ENCODE data around the gene JAM3.

GRCh38 chr11:134040386-134041302 lies 28.2 kb upstream of the JAM3 start:
- no peak for TF ChIP-seq CTCF (conservative IDR thresholded peaks at IDR 0.05)
- TF ChIP-seq EZH2 (IDR thresholded peaks at IDR 0.05; ENCODE audit: low read depth), result no peak
